Right lobe of liver (tissue), 6 donors: ENCODE data around the gene HOXD11. TPM values are rescaled to one million over a fixed set of nuclear protein-coding genes. Genes with fewer than 3 reads are reported as not detected.
A peak's percentile ranks its signal among the peaks of the same experiment; 100 is the strongest.

Experiments used
- ATAC-seq, 4 donors: fragments of 200-7000 bp; cut with Tn5 transposase; one replicate each; pipeline ENCODE4 v1.9.1; 2020; ENCODE audit warnings: mild to moderate bottlenecking in 4 of 4, moderate library complexity in 4 of 4
- DNase-seq, 3 donors: peaks; one replicate each; pipeline ENCODE4 v3.0.0-alpha.2; 2020
- H3K27ac ChIP-seq, 3 donors: fragments of 200-600 bp; one replicate each; pipeline ENCODE4 v1.8.0; 2022
- H3K27me3 ChIP-seq, 2 donors: fragments of 200-600 bp; one replicate each; pipeline ENCODE4 v1.8.0; 2022
- H3K36me3 ChIP-seq, 4 donors: fragments of 200-600 bp; sonication (generic) in 1 of 4; one replicate each; pipeline versions ENCODE4 v1.5.1 to v1.8.0; 2017 to 2022; ENCODE audit warnings: control low read depth in 1 of 4
- H3K4me1 ChIP-seq, 4 donors: fragments of 200-600 bp; sonication (generic) in 1 of 4; one replicate each; pipeline versions ENCODE4 v1.5.1 to v1.8.0; 2017 to 2022; ENCODE audit warnings: control low read depth in 1 of 4
- H3K4me3 ChIP-seq, 3 donors: fragments of 200-600 bp; one replicate each; pipeline ENCODE4 v1.8.0; 2022
- H3K9me3 ChIP-seq, 4 donors: fragments of 200-600 bp; sonication (generic) in 1 of 4; one replicate each; pipeline versions ENCODE4 v1.5.1 to v1.8.0; 2017 to 2022; ENCODE audit warnings: control low read depth in 1 of 4
- POLR2A ChIP-seq: fragments of 450-650 bp; IDR thresholded peaks from one replicate; pipeline ENCODE4 v1.6.1; 2017; ENCODE audit warnings: antibody characterized with exemption, mild to moderate bottlenecking
- WGBS: methylation state at CpG from one replicate; pipeline ENCODE4 v1.1.6; 2018; ENCODE audit warnings: low coverage, low lambda C conversion rate; ENCODE audit not compliant: insufficient coverage; ENCODE audit errors: missing lambda C conversion rate; 5-methylcytosine and 5-hydroxymethylcytosine counted together
- intact Hi-C, 2 donors: fragments of 100-400 bp; cut with DNase I; formaldehyde crosslinking; loops; one replicate each; pipeline versions ENCODE4 v1.11.2 to v1.14.1; 2022
- total RNA-seq, 6 experiments: library from RNA; depleted of rRNA in 2 of 6; stranded (reverse); fragments of >200 nt in 2 of 6; fragmentation: NEBNext Ultra II Directional in 3 of 6; extraction: Animal tissue kit (Norgen Biotek cat#: 25700) in 3 of 6; gene quantifications; one replicate each; pipeline versions ENCODE4 v1.1.0 to v1.2.4, GENCODE V29; 2016 to 2023
- TF ChIP-seq, protein P1 (sequence below), 4 donors: fragments of 200-600 bp in 3 of 4; fragments of 450-650 bp in 1 of 4; IDR thresholded peaks; one replicate each; pipeline versions ENCODE4 v1.5.1 to v1.8.0; 2016 to 2022; ENCODE audit warnings: antibody characterized with exemption in 4 of 4, mild to moderate bottlenecking in 2 of 4
- donor health status: DM: no; HTN: yes; CAD: no.
- donor health status: DM: no; HTN: no; CAD: no.
- donor health status: DM: no; HTN: no; CAD: no.
- donor health status: DM: no; HTN: yes; CAD: no.
- donor health status: DM: no; HTN: yes; CAD: no.

Gene HOXD11
- total RNA-seq, 6 experiments from 2014 or later: not detected

DNA sequence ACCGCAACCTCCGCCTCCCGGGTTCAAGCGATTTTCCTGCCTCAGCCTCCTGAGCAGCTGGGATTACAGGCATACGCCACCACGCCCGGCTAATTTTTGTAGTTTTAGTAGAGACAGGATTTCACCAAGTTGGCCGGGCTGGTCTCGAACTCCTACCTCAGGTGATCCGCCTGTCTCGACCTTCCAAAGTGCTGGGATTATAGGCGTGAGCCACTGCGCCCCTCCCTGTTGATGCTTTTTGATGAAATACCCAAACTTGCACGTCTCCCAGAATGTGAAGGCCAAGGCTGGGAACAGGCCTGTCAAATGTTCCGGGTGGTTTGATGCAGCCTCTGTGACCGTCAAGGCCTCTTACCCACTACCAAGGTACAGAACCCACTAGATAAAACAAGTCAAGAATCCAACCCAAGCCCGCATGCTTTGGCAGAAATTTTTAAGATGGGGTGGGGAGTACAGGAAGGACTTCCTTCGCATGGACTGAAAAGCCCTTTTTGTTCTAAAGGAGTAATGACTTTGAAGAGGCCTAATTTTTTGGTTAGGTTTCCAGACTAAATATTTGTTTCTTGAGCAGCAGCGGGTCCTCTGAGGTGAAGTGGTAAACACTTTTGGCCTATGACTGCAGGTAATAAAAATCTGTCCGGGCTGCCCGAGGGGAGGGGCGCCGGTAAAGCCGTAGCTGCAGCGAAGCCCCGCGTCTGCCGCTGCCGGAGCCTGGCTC is 19.6 kb upstream of the HOXD11 start:
- intact Hi-C loops: loop anchor here in 1 of 2 donors (10.0 kb wide), 1 partner anchor 403 kb away; no protein-coding TSS in a partner anchor
- DNase-seq (no peak), ATAC-seq (no peak)
- H3K4me3 ChIP-seq: peak overlapping the region in 1 of 3 donors; percentile 22
- no peak for TF ChIP-seq POLR2A
- TF ChIP-seq, protein P1, sequence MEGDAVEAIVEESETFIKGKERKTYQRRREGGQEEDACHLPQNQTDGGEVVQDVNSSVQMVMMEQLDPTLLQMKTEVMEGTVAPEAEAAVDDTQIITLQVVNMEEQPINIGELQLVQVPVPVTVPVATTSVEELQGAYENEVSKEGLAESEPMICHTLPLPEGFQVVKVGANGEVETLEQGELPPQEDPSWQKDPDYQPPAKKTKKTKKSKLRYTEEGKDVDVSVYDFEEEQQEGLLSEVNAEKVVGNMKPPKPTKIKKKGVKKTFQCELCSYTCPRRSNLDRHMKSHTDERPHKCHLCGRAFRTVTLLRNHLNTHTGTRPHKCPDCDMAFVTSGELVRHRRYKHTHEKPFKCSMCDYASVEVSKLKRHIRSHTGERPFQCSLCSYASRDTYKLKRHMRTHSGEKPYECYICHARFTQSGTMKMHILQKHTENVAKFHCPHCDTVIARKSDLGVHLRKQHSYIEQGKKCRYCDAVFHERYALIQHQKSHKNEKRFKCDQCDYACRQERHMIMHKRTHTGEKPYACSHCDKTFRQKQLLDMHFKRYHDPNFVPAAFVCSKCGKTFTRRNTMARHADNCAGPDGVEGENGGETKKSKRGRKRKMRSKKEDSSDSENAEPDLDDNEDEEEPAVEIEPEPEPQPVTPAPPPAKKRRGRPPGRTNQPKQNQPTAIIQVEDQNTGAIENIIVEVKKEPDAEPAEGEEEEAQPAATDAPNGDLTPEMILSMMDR (IDR thresholded peaks at IDR 0.05): no peak
- H3K27me3 ChIP-seq: peaks cover 41 to 71% of the 10 kb centered on the region in 2 donors
- H3K4me1 ChIP-seq: peaks cover 0 to 8% (median 4%) of the 10 kb centered on the region in 4 donors
- H3K27ac ChIP-seq: no peak overlapping the region
- WGBS: 13% methylated on average over 27 of the region's 29 CpGs
- H3K36me3 ChIP-seq: no peaks in the 10 kb centered on the region
- no peaks in the 10 kb centered on the region for H3K9me3 ChIP-seq

DNA sequence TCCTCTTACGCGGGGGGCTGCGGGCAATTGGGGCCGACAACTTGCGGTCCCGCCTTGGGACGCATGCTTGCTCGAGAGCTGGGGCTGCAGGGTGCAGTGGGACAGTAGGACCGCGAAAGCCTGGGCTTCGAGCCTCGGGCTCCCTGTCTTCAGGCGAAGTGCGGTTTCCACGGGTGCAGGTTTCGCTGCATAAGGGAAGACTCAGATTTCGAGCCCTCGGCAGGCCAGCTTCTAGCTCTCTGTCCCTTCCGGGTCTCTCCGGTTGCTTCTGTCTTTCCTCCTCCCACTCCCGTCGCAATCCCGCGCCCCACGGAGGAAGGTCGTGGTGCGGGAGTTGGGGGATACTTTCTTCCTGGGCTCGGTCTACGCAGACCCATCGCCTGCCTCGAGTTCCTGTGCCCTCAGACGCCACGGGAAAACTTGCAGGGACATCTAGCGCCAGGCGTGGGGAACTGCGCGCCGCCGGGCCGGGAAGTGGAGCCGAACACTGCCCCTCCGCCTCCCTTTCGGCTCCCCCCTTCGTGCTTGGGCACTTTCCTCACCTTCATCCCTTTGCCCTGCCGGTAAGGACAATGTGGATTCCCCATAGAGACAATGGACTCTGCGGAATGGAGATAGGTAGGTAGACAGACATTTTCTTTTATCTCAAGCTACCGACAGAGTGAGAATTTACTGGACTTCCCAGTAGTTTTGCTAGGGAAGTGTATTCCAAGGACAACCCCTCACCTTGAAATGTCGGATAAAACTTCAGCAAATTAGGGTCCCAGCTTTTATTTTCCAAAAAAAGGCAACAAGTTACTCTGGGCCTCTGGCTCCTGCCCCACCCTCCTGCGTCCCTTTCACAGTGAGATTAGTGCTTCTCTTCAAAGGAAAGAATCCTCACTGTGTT is 18.8 kb upstream of the HOXD11 start:
- H3K4me1 ChIP-seq: peaks cover 0 to 16% (median 4%) of the 10 kb centered on the region in 4 donors
- peak; percentile 63 to 68 (median 64) for DNase-seq
- peak; percentile 86 to 94 (median 88) for ATAC-seq
- peak overlapping the region in 1 of 3 donors; percentile 22 for H3K4me3 ChIP-seq
- H3K9me3 ChIP-seq: no peaks in the 10 kb centered on the region
- WGBS: 3% methylated on average over 37 of the region's 49 CpGs
- peaks cover 37 to 71% of the 10 kb centered on the region in 2 donors for H3K27me3 ChIP-seq
- no peak overlapping the region for H3K27ac ChIP-seq
- intact Hi-C loops: loop anchor here in 1 of 2 donors (10.0 kb wide), 1 partner anchor 403 kb away; no protein-coding TSS in a partner anchor
- TF ChIP-seq, protein P1 (IDR thresholded peaks at IDR 0.05): peak; percentile 40 to 83 (median 72)
- TF ChIP-seq POLR2A: no peak
- no peaks in the 10 kb centered on the region for H3K36me3 ChIP-seq

DNA sequence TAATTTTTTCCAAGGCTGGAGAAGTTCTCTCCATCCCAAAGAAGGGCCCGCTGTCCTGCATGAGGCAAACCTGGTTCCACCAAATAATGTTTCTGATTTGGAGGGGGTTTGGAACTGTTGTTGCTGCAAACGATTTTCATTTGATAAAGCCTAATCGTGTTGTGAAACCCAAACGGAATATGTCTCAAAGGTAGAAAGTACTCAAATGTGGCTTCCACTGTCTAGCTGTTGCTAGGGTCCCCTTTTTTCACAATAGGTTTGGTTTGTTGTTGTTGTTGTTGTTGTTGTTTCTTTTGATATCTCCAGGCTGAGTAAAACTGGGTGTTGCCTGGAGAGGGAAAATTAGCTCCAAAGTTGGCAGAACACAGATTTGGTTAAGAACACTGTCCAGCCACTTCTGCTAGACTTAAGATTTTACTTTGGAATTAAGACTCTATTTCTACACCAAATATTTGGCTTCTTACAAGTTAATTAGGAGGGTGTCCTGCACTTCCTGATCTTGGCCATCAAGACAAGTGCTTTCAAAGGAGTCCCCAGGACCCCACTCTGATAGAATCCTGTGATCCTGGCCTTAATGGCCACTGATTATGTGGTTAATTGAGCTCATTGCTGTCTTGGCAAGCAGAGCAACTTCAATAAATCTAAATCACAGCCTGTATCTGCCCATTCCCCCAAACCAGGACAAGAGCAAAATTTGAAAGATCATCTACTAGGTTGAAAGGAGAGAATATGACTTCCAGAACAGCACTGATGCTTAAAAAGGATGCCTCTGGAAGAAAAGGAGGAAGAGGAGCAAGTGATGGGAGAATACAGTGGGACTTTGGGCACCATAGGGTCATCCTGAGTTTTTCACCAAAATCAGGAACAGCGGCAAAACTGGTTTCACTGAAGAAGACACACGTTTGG is 17.9 kb upstream of the HOXD11 start:
- DNase-seq (no peak), ATAC-seq (no peak)
- no peak for TF ChIP-seq POLR2A
- TF ChIP-seq, protein P1 (IDR thresholded peaks at IDR 0.05): no peak
- Histone ChIP-seq H3K27me3 (peaks cover 40 to 70% of the 10 kb centered on the region in 2 donors), H3K27ac (no peak overlapping the region), H3K36me3 (no peaks in the 10 kb centered on the region), H3K4me1 (peaks cover 0 to 16% (median 4%) of the 10 kb centered on the region in 4 donors), H3K4me3 (no peak overlapping the region), H3K9me3 (no peaks in the 10 kb centered on the region)
- 7% methylated on average over 6 of the region's 6 CpGs for WGBS
- intact Hi-C loops: loop anchor here in 1 of 2 donors (10.0 kb wide), 1 partner anchor 404 kb away; no protein-coding TSS in a partner anchor

DNA sequence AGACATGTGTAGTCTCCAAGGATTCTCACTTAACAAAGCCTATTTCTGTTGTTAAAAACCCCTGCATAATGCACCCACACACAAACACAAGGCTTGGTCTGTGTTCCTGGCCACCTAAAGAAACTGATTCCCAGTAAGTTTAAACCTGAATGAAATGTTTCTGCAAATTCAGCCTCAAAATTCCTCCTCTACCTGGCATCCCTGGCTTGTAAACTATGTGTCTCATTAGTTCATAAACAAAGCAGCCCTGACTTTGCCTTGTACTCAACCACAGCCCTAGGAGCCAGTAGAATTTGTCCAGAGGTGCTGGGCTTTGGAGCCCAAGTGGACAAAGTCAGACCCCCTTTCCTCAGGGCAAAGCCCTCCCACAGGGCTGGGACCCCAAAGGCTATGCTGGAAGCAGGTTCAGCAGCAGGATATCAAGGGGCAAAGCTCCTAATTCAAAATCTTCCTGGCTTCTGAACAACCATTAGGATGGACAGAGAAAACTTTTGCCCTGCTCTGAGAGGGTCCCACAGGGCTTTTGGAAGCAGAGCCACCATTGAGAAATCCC is 17.2 kb upstream of the HOXD11 start:
- no peak overlapping the region for H3K4me3 ChIP-seq
- ATAC-seq (no peak), DNase-seq (no peak)
- peaks cover 0 to 16% (median 4%) of the 10 kb centered on the region in 4 donors for H3K4me1 ChIP-seq
- H3K36me3 ChIP-seq: no peaks in the 10 kb centered on the region
- no peak overlapping the region for H3K27ac ChIP-seq
- intact Hi-C loops: loop anchor here (10.0 kb wide), 2 partner anchors 405 to 735 kb away; no protein-coding TSS in a partner anchor
- no peaks in the 10 kb centered on the region for H3K9me3 ChIP-seq
- TF ChIP-seq, protein P1 (IDR thresholded peaks at IDR 0.05): no peak
- no peak for TF ChIP-seq POLR2A
- peaks cover 40 to 74% of the 10 kb centered on the region in 2 donors for H3K27me3 ChIP-seq
